Spleen (tissue), 11 donors: ENCODE data around the gene C14orf93. TPM values are rescaled to one million over a fixed set of nuclear protein-coding genes. Genes with fewer than 3 reads are reported as not detected.
A peak's percentile ranks its signal among the peaks of the same experiment; 100 is the strongest.
"Not testable (repeated sequence)": the region's sequence is repeated elsewhere in the genome, so short reads cannot be mapped to it uniquely, and the experiment has no call there.

Experiments used
- DNase-seq: peaks from one replicate; pipeline ENCODE4 v3.0.0-alpha.2; 2020
- H3K27ac ChIP-seq, 8 donors: fragments of 200-600 bp; sonication (generic) in 7 of 8; 1 replicate in 4 of 8; 2 replicates in 4 of 8; pipeline versions ENCODE4 v1.5.0 to v1.8.0; 2016 to 2021; ENCODE audit warnings: inconsistent platforms in 4 of 8, mild to moderate bottlenecking in 4 of 8, moderate library complexity in 1 of 8
- H3K27me3 ChIP-seq, 7 donors: fragments of 200-600 bp; sonication (generic) in 6 of 7; replicated peaks in 1 of 7; 1 replicate in 4 of 7; 2 replicates in 3 of 7; pipeline versions ENCODE4 v1.5.0 to v1.8.0; 2016 to 2021; ENCODE audit warnings: inconsistent platforms in 3 of 7, mild to moderate bottlenecking in 1 of 7
- H3K36me3 ChIP-seq, 6 donors: fragments of 200-600 bp; sonication (generic) in 5 of 6; 1 replicate in 4 of 6; 2 replicates in 2 of 6; pipeline versions ENCODE4 v1.5.0 to v1.8.0; 2016 to 2021; ENCODE audit warnings: inconsistent platforms in 2 of 6
- H3K4me1 ChIP-seq, 6 donors: fragments of 200-600 bp; sonication (generic) in 5 of 6; 1 replicate in 3 of 6; 2 replicates in 3 of 6; pipeline versions ENCODE4 v1.5.0 to v1.8.0; 2016 to 2021; ENCODE audit warnings: inconsistent platforms in 3 of 6
- H3K4me3 ChIP-seq, 8 donors: fragments of 200-600 bp; sonication (generic) in 7 of 8; 1 replicate in 4 of 8; 2 replicates in 4 of 8; pipeline versions ENCODE4 v1.5.0 to v1.8.0; 2016 to 2021; ENCODE audit warnings: inconsistent platforms in 4 of 8, mild to moderate bottlenecking in 4 of 8, moderate library complexity in 2 of 8
- H3K9me3 ChIP-seq, 8 donors: fragments of 200-600 bp; sonication (generic) in 7 of 8; 1 replicate in 4 of 8; 2 replicates in 4 of 8; pipeline versions ENCODE4 v1.5.0 to v1.8.0; 2016 to 2021; ENCODE audit warnings: inconsistent platforms in 4 of 8
- CTCF ChIP-seq, 11 experiments: fragments of 200-600 bp in 7 of 11; fragments of 450-650 bp in 4 of 11; sonication (generic) in 4 of 11; IDR thresholded peaks in 8 of 11; conservative IDR thresholded peaks in 3 of 11; 1 replicate in 7 of 11; 2 replicates in 4 of 11; pipeline versions ENCODE4 v1.4.0 to v1.8.0; 2016 to 2021; ENCODE audit warnings: antibody characterized with exemption in 11 of 11, inconsistent platforms in 4 of 11, mild to moderate bottlenecking in 1 of 11
- POLR2A ChIP-seq, 3 donors: fragments of 450-650 bp; IDR thresholded peaks; one replicate each; pipeline ENCODE4 v1.5.1; 2017; ENCODE audit warnings: antibody characterized with exemption in 3 of 3, mild to moderate bottlenecking in 1 of 3
- POLR2AphosphoS5 ChIP-seq, 3 donors: sonication (generic); formaldehyde crosslinking; IDR thresholded peaks; one replicate each; pipeline ENCODE4 v1.5.1; 2017; ENCODE audit warnings: antibody characterized with exemption in 3 of 3
- WGBS, 5 donors: extraction: QIAGEN DNeasy Blood & Tissue Kit in 3 of 5; methylation state at CpG; one replicate each; pipeline versions ENCODE4 v1.1.5 to v1.1.7; 2013 to 2018; 5-methylcytosine and 5-hydroxymethylcytosine counted together
- intact Hi-C: fragments of 100-400 bp; cut with DNase I; formaldehyde crosslinking; loops from one replicate; pipeline ENCODE4 v1.15.0; 2023; ENCODE audit warnings: low total_unique reads
- polyA plus RNA-seq, 3 donors: library from polyadenylated mRNA; stranded (reverse); fragments of 200-250 nt; gene quantifications; one replicate each; pipeline ENCODE4 v1.2.1, GENCODE V29; 2013
- total RNA-seq, 7 donors: library from RNA; depleted of rRNA in 3 of 7; stranded (reverse); fragments of >200 nt in 3 of 7; fragmentation: NEBNext Ultra II Directional in 4 of 7; extraction: Animal tissue kit (Norgen Biotek cat#: 25700) in 4 of 7; gene quantifications; one replicate each; pipeline versions ENCODE4 v1.1.0 to v1.2.1, GENCODE V29; 2016 to 2021
- donor health status: healthy with polysubstance abuse.
- donor health status: DM: no; HTN: no; CAD: no; lungs with moderate emphysema.
- donor health status: DM: no; HTN: no; CAD: no.
- donor health status: Bipolar disorder and iron deficiency.
- donor health status: healthy.
- donor health status: DM: no; HTN: no; CAD: no.
- donor health status: DM: yes; HTN: yes; CAD: no.

The C14orf93 gene
- total and polyA plus RNA-seq, 10 donors = 7.3 to 27.0 (median 10.6) TPM

- WGBS, 5 donors = 58 to 74% (median 67%) methylated on average over 3 of the region's 3 CpGs
Measured at GRCh38 chr14:23005451-23006187, 4.3 kb downstream of the C14orf93 start.

DNA sequence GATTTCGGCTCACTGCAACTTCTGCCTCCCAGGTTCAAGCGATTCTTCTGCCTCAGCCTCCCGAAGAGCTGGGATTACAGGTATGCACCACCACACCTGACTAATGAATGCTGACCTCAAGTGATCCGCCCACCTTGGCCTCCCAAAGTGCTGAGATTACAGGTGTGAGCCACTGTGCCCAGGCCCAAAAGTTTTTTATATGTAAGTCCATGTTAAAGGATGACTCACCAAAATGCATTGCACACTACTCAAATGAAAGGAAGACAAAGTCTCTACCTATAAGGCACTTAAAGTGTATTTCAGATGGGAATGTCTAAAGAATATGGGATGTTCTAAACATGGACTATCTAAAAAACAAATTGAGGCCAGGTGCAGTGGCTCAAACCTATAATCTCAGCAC, 5.7 kb downstream of the C14orf93 start:
- DNase-seq, H3K4me3 ChIP-seq, intact Hi-C loops, H3K9me3 ChIP-seq, H3K27me3 ChIP-seq, H3K27ac ChIP-seq, H3K36me3 ChIP-seq: not testable (repeated sequence)
- H3K4me1 ChIP-seq = peaks cover 16 to 37% (median 29%) of the 10 kb centered on the region in 6 donors
- 97 to 98% (median 97%) methylated on average over 4 of the region's 4 CpGs for WGBS, 5 donors

More at GRCh38 chr14:23005451-23006187, 4.3 kb downstream of the C14orf93 start:
- peak overlapping the region in 4 of 8 donors; percentile 58 to 89 (median 62) for H3K4me3 ChIP-seq
- H3K27ac ChIP-seq = peak overlapping the region in 6 of 8 donors; percentile 95 to 98 (median 97)
- TF ChIP-seq POLR2A (IDR thresholded peaks at IDR 0.05) (no peak), CTCF (IDR thresholded peaks at IDR 0.05 in 8 of 11, conservative IDR thresholded peaks at IDR 0.05 in 3 of 11) (no peak), POLR2AphosphoS5 (IDR thresholded peaks at IDR 0.05) (no peak)
- peaks cover 16 to 48% (median 36%) of the 10 kb centered on the region in 6 donors for H3K4me1 ChIP-seq
- DNase-seq = no peak
- H3K9me3 ChIP-seq = no peaks in the 10 kb centered on the region
- intact Hi-C loops = no loop called here
- H3K36me3 ChIP-seq = no peaks in the 10 kb centered on the region
- no peaks in the 10 kb centered on the region for H3K27me3 ChIP-seq

DNA sequence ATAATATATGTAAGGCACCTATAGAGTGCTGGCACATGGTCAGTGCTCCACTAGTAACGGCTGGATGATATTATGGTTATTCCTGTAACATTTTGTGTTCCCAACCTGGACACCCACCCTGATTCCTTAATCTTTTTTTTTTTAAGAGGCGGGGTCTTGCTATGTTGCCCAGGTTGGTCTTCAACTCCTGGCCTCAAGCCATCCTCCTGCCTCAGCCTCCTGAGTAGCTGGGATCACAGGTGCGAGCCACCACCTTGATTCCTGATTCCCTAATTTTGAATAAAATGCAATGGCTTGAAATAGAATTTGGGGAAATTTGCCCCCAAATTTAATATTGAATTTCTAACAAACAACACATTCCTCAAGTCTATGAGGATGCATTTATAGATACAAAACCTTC, 7.4 kb downstream of the C14orf93 start:
- 89 to 98% (median 95%) methylated on average over 3 of the region's 3 CpGs for WGBS, 5 donors
- H3K27ac ChIP-seq = no peak overlapping the region
- intact Hi-C loops = no loop called here

DNA sequence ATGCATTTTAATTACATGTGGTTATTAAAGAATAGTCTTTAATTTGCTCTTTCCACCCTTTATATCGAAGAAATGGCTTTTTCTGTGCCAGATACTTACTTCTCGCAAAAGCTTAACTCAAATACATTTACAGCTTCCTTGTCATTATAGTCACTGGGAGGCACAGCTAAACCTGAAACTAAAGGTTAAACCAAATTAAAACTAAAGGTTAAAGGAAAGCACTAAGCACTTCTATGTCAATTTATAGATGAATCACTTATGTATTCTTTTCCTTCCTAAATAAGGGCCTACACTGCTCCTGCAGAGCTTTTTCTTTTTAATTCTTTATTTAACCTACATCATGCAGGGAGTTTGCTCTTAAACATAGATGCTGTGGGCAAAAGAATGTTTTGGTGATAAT, 9.1 kb downstream of the C14orf93 start:
- 91 to 97% (median 94%) methylated on average over 2 of the region's 2 CpGs for WGBS, 5 donors
- DNase-seq = no peak
- no peaks in the 10 kb centered on the region for H3K27me3 ChIP-seq
- intact Hi-C loops = no loop called here
- no peak overlapping the region for H3K4me3 ChIP-seq
- H3K9me3 ChIP-seq = no peaks in the 10 kb centered on the region
- peaks cover 1 to 8% (median 3%) of the 10 kb centered on the region in 6 donors for H3K4me1 ChIP-seq
- no peak overlapping the region for H3K27ac ChIP-seq
- TF ChIP-seq POLR2A (IDR thresholded peaks at IDR 0.05) = no peak
- TF ChIP-seq CTCF (IDR thresholded peaks at IDR 0.05 in 8 of 11, conservative IDR thresholded peaks at IDR 0.05 in 3 of 11) = no peak
- no peak for TF ChIP-seq POLR2AphosphoS5 (IDR thresholded peaks at IDR 0.05)
- peaks cover 0 to 20% (median 0%) of the 10 kb centered on the region in 6 donors for H3K36me3 ChIP-seq

More for the DNA sequence above, 7.4 kb downstream of the C14orf93 start:
- TF ChIP-seq POLR2AphosphoS5 (IDR thresholded peaks at IDR 0.05) (no peak), POLR2A (IDR thresholded peaks at IDR 0.05) (no peak)
- H3K36me3 ChIP-seq = peaks cover 0 to 20% (median 0%) of the 10 kb centered on the region in 6 donors
- DNase-seq = no peak
- peaks cover 9 to 20% (median 15%) of the 10 kb centered on the region in 6 donors for H3K4me1 ChIP-seq
- no peaks in the 10 kb centered on the region for H3K27me3 ChIP-seq
- H3K4me3 ChIP-seq = no peak overlapping the region
- no peaks in the 10 kb centered on the region for H3K9me3 ChIP-seq

GRCh38 chr14:22998329-22999012, 11.5 kb downstream of the C14orf93 start:
- TF ChIP-seq POLR2AphosphoS5 (IDR thresholded peaks at IDR 0.05) = no peak
- TF ChIP-seq POLR2A (IDR thresholded peaks at IDR 0.05) = no peak
- TF ChIP-seq CTCF (IDR thresholded peaks at IDR 0.05 in 8 of 11, conservative IDR thresholded peaks at IDR 0.05 in 3 of 11) = no peak
- no peaks in the 10 kb centered on the region for H3K9me3 ChIP-seq
- H3K27me3 ChIP-seq = no peaks in the 10 kb centered on the region
- DNase-seq = no peak
- no peak overlapping the region for H3K27ac ChIP-seq
- no peak overlapping the region for H3K4me3 ChIP-seq
- peaks cover 0 to 7% (median 2%) of the 10 kb centered on the region in 6 donors for H3K4me1 ChIP-seq
- H3K36me3 ChIP-seq = peaks cover 0 to 28% (median 0%) of the 10 kb centered on the region in 6 donors
- 91 to 97% (median 92%) methylated on average over 16 of the region's 16 CpGs for WGBS, 5 donors
- intact Hi-C loops = loop anchor here (5.0 kb wide), 1 partner anchor 44 kb away; the partner anchor contains the start of gene PSMB11
